Measurements from ENCODE around the gene ZNF614. TPM values are rescaled to one million over a fixed set of nuclear protein-coding genes. Genes with fewer than 3 reads are reported as not detected.
A peak's percentile ranks its signal among the peaks of the same experiment; 100 is the strongest.
"Not testable (repeated sequence)": the region's sequence is repeated elsewhere in the genome, so short reads cannot be mapped to it uniquely, and the experiment has no call there.

The ZNF614 gene
- total and polyA plus RNA-seq, 10 of the 15 experiments (the other 5 are each of a cell fraction or from before 2014, with no cell fraction given): 3.9 to 16.0 (median 9.6) TPM

DNA sequence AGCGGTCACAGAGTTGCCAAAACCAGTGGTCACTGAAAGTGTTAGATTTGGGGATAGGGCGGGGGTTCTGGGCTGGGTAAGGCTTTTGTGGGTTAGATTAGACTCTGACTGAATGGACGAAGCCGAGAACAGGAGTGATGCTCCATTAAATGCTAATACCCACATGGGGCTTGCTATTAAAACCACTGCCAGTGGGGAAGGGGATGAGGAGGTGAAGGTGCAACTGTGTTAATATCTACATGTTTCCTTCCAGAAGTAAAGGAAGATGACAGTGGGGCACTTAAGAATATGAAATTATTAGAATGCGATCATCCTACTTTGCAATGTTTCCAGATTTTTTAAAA, 573 bp upstream of the ZNF614 start:
- peak overlapping the region; percentile 90 for H2AFZ ChIP-seq (ENCODE audit: control insufficient read depth, low read depth, low read length)
- no peaks in the 10 kb centered on the region; the same call in 1 of the 2 replicates for H3K4me1 ChIP-seq (ENCODE audit: control insufficient read depth, insufficient read depth, low read length)
- ATAC-seq (peak; percentile 66), FAIRE-seq (no peak), DNase-seq (ENCODE audit: low read depth, low spot score) (no peak)
- peak overlapping the region; percentile 87 for H3K4me3 ChIP-seq
- SMC1A ChIA-PET (ENCODE audit: uncharacterized antibody, unreplicated experiment): interaction anchor here (1.0 kb wide), 1 partner anchor 20 kb away, joined by 5 read pairs; no protein-coding TSS in a partner anchor
- H3K4me2 ChIP-seq (ENCODE audit: control insufficient read depth, insufficient read depth): peak overlapping the region; percentile 70
- RAD21 ChIA-PET (ENCODE audit: unreplicated experiment): interaction anchor here (1.4 kb wide), 1 partner anchor 20 kb away, joined by 7 read pairs; the partner anchor contains the start of gene ZNF432
- TF ChIP-seq MYC (IDR thresholded peaks at IDR 0.05; ENCODE audit: insufficient read depth, insufficient read length, insufficient replicate concordance, low read length, severe bottlenecking): no peak
- no peak for TF ChIP-seq SMAD5 (IDR thresholded peaks at IDR 0.05; ENCODE audit: low read depth)
- TF ChIP-seq ATF2 (IDR thresholded peaks at IDR 0.05; ENCODE audit: low read length): no peak
- no peak for TF ChIP-seq MAX (IDR thresholded peaks at IDR 0.05; ENCODE audit: low read depth, low read length)
- 20% methylated on average over 5 of the region's 5 CpGs for WGBS (ENCODE audit: insufficient coverage, insufficient replicate concordance, low lambda C conversion rate, missing lambda C conversion rate)
- BruUV-seq (replicated peaks): TSS peak; percentile 85
- peaks cover 34% of the 10 kb centered on the region for H3K9me3 ChIP-seq (replicated peaks; ENCODE audit: control insufficient read depth, insufficient read depth, low read length)
- H3K27ac ChIP-seq (ENCODE audit: control insufficient read depth, insufficient read depth): peak overlapping the region; percentile 79
- H4K20me1 ChIP-seq (ENCODE audit: control insufficient read depth, insufficient read depth): no peaks in the 10 kb centered on the region
- intact Hi-C loops (cut with micrococcal nuclease; ENCODE audit: unreplicated experiment) (loop anchor here (1.0 kb wide), 1 partner anchor 20 kb away; the partner anchor contains the start of gene ZNF432), in situ Hi-C loops (cut with MboI) (no loop called here)
- H3K9ac ChIP-seq (ENCODE audit: control insufficient read depth, insufficient read depth, low read length): peak overlapping the region; percentile 87
- POLR2A ChIA-PET: interaction anchor here (0.7 kb wide), 1 partner anchor 20 kb away, joined by 3 read pairs; the partner anchor contains the start of gene ZNF615
- no peaks in the 10 kb centered on the region for H3K27me3 ChIP-seq (replicated peaks in 1 of 2; ENCODE audit: control insufficient read depth in 2 of 2, insufficient read depth in 2 of 2, low read length in 1 of 2)
- CTCF ChIA-PET: no interaction called here
- peaks cover 2 to 7% of the 10 kb centered on the region in 2 experiments; a peak in 3 of 4 replicates for H3K36me3 ChIP-seq (ENCODE audit: control insufficient read depth in 2 of 2, insufficient read depth in 2 of 2, low read length in 1 of 2)
- peaks cover 10% of the 10 kb centered on the region for H3K79me2 ChIP-seq (ENCODE audit: control insufficient read depth, insufficient read depth, low read length)

- H3K27ac ChIP-seq (ENCODE audit: control insufficient read depth, insufficient read depth); DNase-seq (ENCODE audit: low read depth, low spot score); H3K9ac ChIP-seq (ENCODE audit: control insufficient read depth, insufficient read depth, low read length); H3K4me3 ChIP-seq; H3K79me2 ChIP-seq (ENCODE audit: control insufficient read depth, insufficient read depth, low read length); FAIRE-seq; intact Hi-C loops (cut with micrococcal nuclease; ENCODE audit: unreplicated experiment); BruUV-seq (replicated peaks); in situ Hi-C loops (cut with MboI); H2AFZ ChIP-seq (ENCODE audit: control insufficient read depth, low read depth, low read length); H3K4me2 ChIP-seq (ENCODE audit: control insufficient read depth, insufficient read depth); CTCF ChIA-PET; RAD21 ChIA-PET (ENCODE audit: unreplicated experiment); H3K27me3 ChIP-seq (replicated peaks in 1 of 2; ENCODE audit: control insufficient read depth in 2 of 2, insufficient read depth in 2 of 2, low read length in 1 of 2); SMC1A ChIA-PET (ENCODE audit: uncharacterized antibody, unreplicated experiment); H4K20me1 ChIP-seq (ENCODE audit: control insufficient read depth, insufficient read depth); H3K4me1 ChIP-seq (ENCODE audit: control insufficient read depth, insufficient read depth, low read length); ATAC-seq: not testable (repeated sequence)
- H3K36me3 ChIP-seq (ENCODE audit: control insufficient read depth in 2 of 2, insufficient read depth in 2 of 2, low read length in 1 of 2): peaks cover 2 to 18% of the 10 kb centered on the region in 2 experiments; a peak in 3 of 4 replicates
- WGBS (ENCODE audit: insufficient coverage, insufficient replicate concordance, low lambda C conversion rate, missing lambda C conversion rate): 99% methylated on average over 15 of the region's 15 CpGs
- POLR2A ChIA-PET: interaction anchor here (0.6 kb wide), 1 partner anchor 163 kb away, joined by 4 read pairs; the partner anchor contains the start of gene PPP2R1A
- H3K9me3 ChIP-seq (replicated peaks; ENCODE audit: control insufficient read depth, insufficient read depth, low read length): peaks cover 34% of the 10 kb centered on the region
Measured at GRCh38 chr19:52026255-52026990, 1.8 kb downstream of the ZNF614 start.

DNA sequence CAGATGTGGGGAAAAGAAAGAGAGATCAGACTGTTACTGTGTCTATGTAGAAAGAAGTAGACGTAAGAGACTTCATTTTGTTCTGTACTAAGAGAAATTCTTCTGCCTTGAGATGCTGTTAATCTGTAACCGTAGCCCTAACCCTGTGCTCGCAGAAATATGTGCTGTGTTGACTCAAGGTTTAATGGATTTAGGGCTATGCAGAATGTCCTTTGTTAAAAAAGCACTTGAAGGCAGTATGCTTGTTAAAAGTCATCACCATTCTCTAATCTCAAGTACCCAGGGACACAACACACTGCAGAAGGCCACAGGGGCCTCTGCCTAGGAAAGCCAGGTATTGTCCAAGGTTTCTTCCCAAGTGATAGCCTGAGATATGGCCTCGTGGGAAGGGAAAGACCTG, 3.7 kb downstream of the ZNF614 start:
- Histone ChIP-seq H3K9me3 (replicated peaks; ENCODE audit: control insufficient read depth, insufficient read depth, low read length) (peaks cover 41% of the 10 kb centered on the region), H3K36me3 (ENCODE audit: control insufficient read depth in 2 of 2, insufficient read depth in 2 of 2, low read length in 1 of 2) (peaks cover 2 to 34% of the 10 kb centered on the region in 2 experiments; a peak in 3 of 4 replicates)
- H3K9ac ChIP-seq (ENCODE audit: control insufficient read depth, insufficient read depth, low read length); H3K4me2 ChIP-seq (ENCODE audit: control insufficient read depth, insufficient read depth); H3K79me2 ChIP-seq (ENCODE audit: control insufficient read depth, insufficient read depth, low read length); H3K27ac ChIP-seq (ENCODE audit: control insufficient read depth, insufficient read depth); H3K4me1 ChIP-seq (ENCODE audit: control insufficient read depth, insufficient read depth, low read length); H3K4me3 ChIP-seq; POLR2A ChIA-PET; SMC1A ChIA-PET (ENCODE audit: uncharacterized antibody, unreplicated experiment); ATAC-seq; H3K27me3 ChIP-seq (replicated peaks in 1 of 2; ENCODE audit: control insufficient read depth in 2 of 2, insufficient read depth in 2 of 2, low read length in 1 of 2); BruUV-seq (replicated peaks); H4K20me1 ChIP-seq (ENCODE audit: control insufficient read depth, insufficient read depth); RAD21 ChIA-PET (ENCODE audit: unreplicated experiment); intact Hi-C loops (cut with micrococcal nuclease; ENCODE audit: unreplicated experiment); in situ Hi-C loops (cut with MboI); FAIRE-seq; H2AFZ ChIP-seq (ENCODE audit: control insufficient read depth, low read depth, low read length); CTCF ChIA-PET; DNase-seq (ENCODE audit: low read depth, low spot score): not testable (repeated sequence)
- WGBS (ENCODE audit: insufficient coverage, insufficient replicate concordance, low lambda C conversion rate, missing lambda C conversion rate): 90% methylated on average over 4 of the region's 4 CpGs

All from GM12878 (cell line).